ENCODE data around the gene LDAH. TPM values are rescaled to one million over a fixed set of nuclear protein-coding genes. Genes with fewer than 3 reads are reported as not detected.
A peak's percentile ranks its signal among the peaks of the same experiment; 100 is the strongest.

Gene LDAH
- total RNA-seq, 2 donors from 2014 or later = 15.9 to 34.3 TPM

- no peaks in the 10 kb centered on the region for H3K9me3 Mint-ChIP-seq
- no peak for ATAC-seq
- DNase-seq (ENCODE audit: low spot score in 2 of 2) = no peak
- peaks cover 0 to 5% of the 10 kb centered on the region in 2 donors for H3K36me3 Mint-ChIP-seq
- H3K27ac Mint-ChIP-seq = no peak overlapping the region
Measured at GRCh38 chr2:20668871-20669475, 153.9 kb downstream of the LDAH start.

- Mint-ChIP-seq H3K27ac (no peak overlapping the region), H3K36me3 (peaks cover 0 to 5% of the 10 kb centered on the region in 2 donors), H3K9me3 (no peaks in the 10 kb centered on the region)
- ATAC-seq = no peak
- DNase-seq (ENCODE audit: low spot score in 2 of 2) = no peak
Measured at GRCh38 chr2:20668451-20668850, 154.4 kb downstream of the LDAH start.

- Mint-ChIP-seq H3K9me3 (no peaks in the 10 kb centered on the region), H3K36me3 (peaks cover 0 to 5% of the 10 kb centered on the region in 2 donors), H3K27ac (no peak overlapping the region)
- ATAC-seq (peak in 1 of 2 donors; percentile 4), DNase-seq (ENCODE audit: low spot score in 2 of 2) (no peak)
Measured at GRCh38 chr2:20667531-20668401, 155.1 kb downstream of the LDAH start.

- no peaks in the 10 kb centered on the region for H3K9me3 Mint-ChIP-seq
- DNase-seq (ENCODE audit: low spot score in 2 of 2) (no peak), ATAC-seq (peak in 1 of 2 donors; percentile 34)
- H3K27ac Mint-ChIP-seq = no peak overlapping the region
- H3K36me3 Mint-ChIP-seq = peaks cover 0 to 5% of the 10 kb centered on the region in 2 donors
Measured at GRCh38 chr2:20667151-20667530, 155.8 kb downstream of the LDAH start.

GRCh38 chr2:20666304-20667150, 156.4 kb downstream of the LDAH start, which contains the start of gene GDF7:
Gene GDF7 (plus strand): TSS chr2:20667144. CDS start chr2:20667240, 96 bp downstream.
- peak in 1 of 2 donors; percentile 38 for DNase-seq (ENCODE audit: low spot score in 2 of 2)
- Mint-ChIP-seq H3K27ac (no peak within 1 kb of the TSS), H3K9me3 (no peaks in the 10 kb centered on the region), H3K36me3 (peaks cover 0 to 5% of the 10 kb centered on the region in 2 donors)
- peak; percentile 23 to 25 for ATAC-seq

- Mint-ChIP-seq H3K9me3 (no peaks in the 10 kb centered on the region), H3K27ac (no peak overlapping the region), H3K36me3 (peaks cover 0 to 5% of the 10 kb centered on the region in 2 donors)
- ATAC-seq (peak in 1 of 2 donors; percentile 9), DNase-seq (ENCODE audit: low spot score in 2 of 2) (no peak)
Measured at GRCh38 chr2:20666005-20666303, 156.9 kb downstream of the LDAH start.

GRCh38 chr2:20665243-20666004, 157.5 kb downstream of the LDAH start:
- Mint-ChIP-seq H3K27ac (no peak overlapping the region), H3K36me3 (peaks cover 0 to 5% of the 10 kb centered on the region in 2 donors), H3K9me3 (no peaks in the 10 kb centered on the region)
- no peak for ATAC-seq
- DNase-seq (ENCODE audit: low spot score in 2 of 2) = no peak

- Mint-ChIP-seq H3K27ac (no peak overlapping the region), H3K9me3 (no peaks in the 10 kb centered on the region), H3K36me3 (peaks cover 0 to 5% of the 10 kb centered on the region in 2 donors)
- ATAC-seq (no peak), DNase-seq (ENCODE audit: low spot score in 2 of 2) (no peak)
Measured at GRCh38 chr2:20664431-20665242, 158.3 kb downstream of the LDAH start.

- Mint-ChIP-seq H3K36me3 (peaks cover 0 to 5% of the 10 kb centered on the region in 2 donors), H3K27ac (no peak overlapping the region), H3K9me3 (no peaks in the 10 kb centered on the region)
- DNase-seq (ENCODE audit: low spot score in 2 of 2) = no peak
- ATAC-seq = no peak
Measured at GRCh38 chr2:20664071-20664390, 158.9 kb downstream of the LDAH start.

- Mint-ChIP-seq H3K27ac (no peak overlapping the region), H3K9me3 (no peaks in the 10 kb centered on the region), H3K36me3 (peaks cover 0 to 5% of the 10 kb centered on the region in 2 donors)
- ATAC-seq (no peak), DNase-seq (ENCODE audit: low spot score in 2 of 2) (no peak)
Measured at GRCh38 chr2:20663196-20664070, 159.5 kb downstream of the LDAH start.

GRCh38 chr2:20662308-20662937, 160.5 kb downstream of the LDAH start:
- ATAC-seq (no peak), DNase-seq (ENCODE audit: low spot score in 2 of 2) (no peak)
- H3K36me3 Mint-ChIP-seq = no peaks in the 10 kb centered on the region
- H3K27ac Mint-ChIP-seq = no peak overlapping the region
- H3K9me3 Mint-ChIP-seq = no peaks in the 10 kb centered on the region

- Mint-ChIP-seq H3K36me3 (no peaks in the 10 kb centered on the region), H3K27ac (no peak overlapping the region), H3K9me3 (no peaks in the 10 kb centered on the region)
- DNase-seq (ENCODE audit: low spot score in 2 of 2) (peak; percentile 59 to 68), ATAC-seq (peak; percentile 65 to 84)
Measured at GRCh38 chr2:20661421-20662307, 161.2 kb downstream of the LDAH start.

GRCh38 chr2:20660506-20661420, 162.1 kb downstream of the LDAH start:
- no peaks in the 10 kb centered on the region for H3K9me3 Mint-ChIP-seq
- H3K27ac Mint-ChIP-seq = no peak overlapping the region
- DNase-seq (ENCODE audit: low spot score in 2 of 2) = no peak
- H3K36me3 Mint-ChIP-seq = no peaks in the 10 kb centered on the region
- peak in 1 of 2 donors; percentile 42 for ATAC-seq
